Measurements from ENCODE around the gene NTNG1.

DNA sequence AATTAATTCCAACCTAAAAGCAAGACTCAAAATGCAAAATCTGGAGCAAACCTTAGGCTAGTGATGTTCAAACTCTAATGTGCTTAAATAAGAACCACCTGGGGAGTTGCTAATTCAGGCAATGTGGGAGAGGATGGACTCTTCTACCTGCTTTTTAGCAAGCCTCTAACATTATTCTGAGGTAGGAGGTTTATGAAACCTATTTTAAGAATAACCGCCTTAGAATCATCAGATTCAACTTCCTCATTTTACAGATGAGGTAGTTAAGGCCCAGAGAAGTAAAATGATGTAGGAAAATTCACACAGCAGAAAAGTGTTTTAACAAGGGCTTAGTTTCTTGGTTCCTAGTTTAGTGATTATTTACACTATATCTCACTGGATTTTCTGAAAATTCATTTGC is 8.6 kb upstream of the NTNG1 start:
- TF ChIP-seq, protein P1, sequence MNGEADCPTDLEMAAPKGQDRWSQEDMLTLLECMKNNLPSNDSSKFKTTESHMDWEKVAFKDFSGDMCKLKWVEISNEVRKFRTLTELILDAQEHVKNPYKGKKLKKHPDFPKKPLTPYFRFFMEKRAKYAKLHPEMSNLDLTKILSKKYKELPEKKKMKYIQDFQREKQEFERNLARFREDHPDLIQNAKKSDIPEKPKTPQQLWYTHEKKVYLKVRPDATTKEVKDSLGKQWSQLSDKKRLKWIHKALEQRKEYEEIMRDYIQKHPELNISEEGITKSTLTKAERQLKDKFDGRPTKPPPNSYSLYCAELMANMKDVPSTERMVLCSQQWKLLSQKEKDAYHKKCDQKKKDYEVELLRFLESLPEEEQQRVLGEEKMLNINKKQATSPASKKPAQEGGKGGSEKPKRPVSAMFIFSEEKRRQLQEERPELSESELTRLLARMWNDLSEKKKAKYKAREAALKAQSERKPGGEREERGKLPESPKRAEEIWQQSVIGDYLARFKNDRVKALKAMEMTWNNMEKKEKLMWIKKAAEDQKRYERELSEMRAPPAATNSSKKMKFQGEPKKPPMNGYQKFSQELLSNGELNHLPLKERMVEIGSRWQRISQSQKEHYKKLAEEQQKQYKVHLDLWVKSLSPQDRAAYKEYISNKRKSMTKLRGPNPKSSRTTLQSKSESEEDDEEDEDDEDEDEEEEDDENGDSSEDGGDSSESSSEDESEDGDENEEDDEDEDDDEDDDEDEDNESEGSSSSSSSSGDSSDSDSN (CRISPR knock-in tag; IDR thresholded peaks at IDR 0.05), result no peak
- TF ChIP-seq, protein P2, sequence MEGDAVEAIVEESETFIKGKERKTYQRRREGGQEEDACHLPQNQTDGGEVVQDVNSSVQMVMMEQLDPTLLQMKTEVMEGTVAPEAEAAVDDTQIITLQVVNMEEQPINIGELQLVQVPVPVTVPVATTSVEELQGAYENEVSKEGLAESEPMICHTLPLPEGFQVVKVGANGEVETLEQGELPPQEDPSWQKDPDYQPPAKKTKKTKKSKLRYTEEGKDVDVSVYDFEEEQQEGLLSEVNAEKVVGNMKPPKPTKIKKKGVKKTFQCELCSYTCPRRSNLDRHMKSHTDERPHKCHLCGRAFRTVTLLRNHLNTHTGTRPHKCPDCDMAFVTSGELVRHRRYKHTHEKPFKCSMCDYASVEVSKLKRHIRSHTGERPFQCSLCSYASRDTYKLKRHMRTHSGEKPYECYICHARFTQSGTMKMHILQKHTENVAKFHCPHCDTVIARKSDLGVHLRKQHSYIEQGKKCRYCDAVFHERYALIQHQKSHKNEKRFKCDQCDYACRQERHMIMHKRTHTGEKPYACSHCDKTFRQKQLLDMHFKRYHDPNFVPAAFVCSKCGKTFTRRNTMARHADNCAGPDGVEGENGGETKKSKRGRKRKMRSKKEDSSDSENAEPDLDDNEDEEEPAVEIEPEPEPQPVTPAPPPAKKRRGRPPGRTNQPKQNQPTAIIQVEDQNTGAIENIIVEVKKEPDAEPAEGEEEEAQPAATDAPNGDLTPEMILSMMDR (CRISPR knock-in tag; IDR thresholded peaks at IDR 0.05), result no peak
- no peak for TF ChIP-seq STAT5B (CRISPR knock-in tag; IDR thresholded peaks at IDR 0.05)
- TF ChIP-seq ZNF891 (CRISPR knock-in tag; IDR thresholded peaks at IDR 0.05), result no peak
- TF ChIP-seq, protein P3, sequence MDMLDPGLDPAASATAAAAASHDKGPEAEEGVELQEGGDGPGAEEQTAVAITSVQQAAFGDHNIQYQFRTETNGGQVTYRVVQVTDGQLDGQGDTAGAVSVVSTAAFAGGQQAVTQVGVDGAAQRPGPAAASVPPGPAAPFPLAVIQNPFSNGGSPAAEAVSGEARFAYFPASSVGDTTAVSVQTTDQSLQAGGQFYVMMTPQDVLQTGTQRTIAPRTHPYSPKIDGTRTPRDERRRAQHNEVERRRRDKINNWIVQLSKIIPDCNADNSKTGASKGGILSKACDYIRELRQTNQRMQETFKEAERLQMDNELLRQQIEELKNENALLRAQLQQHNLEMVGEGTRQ (IDR thresholded peaks at IDR 0.05; ENCODE audit: low read depth, low read length), result no peak
- TF ChIP-seq, protein P3 (CRISPR knock-in tag; IDR thresholded peaks at IDR 0.05; ENCODE audit: borderline replicate concordance), result no peak
- TF ChIP-seq BHLHE40 (IDR thresholded peaks at IDR 0.05; ENCODE audit: low read length), result no peak
- no peak for TF ChIP-seq ZFP37 (CRISPR knock-in tag; IDR thresholded peaks at IDR 0.05; ENCODE audit: borderline replicate concordance)
- TF ChIP-seq EP300 (IDR thresholded peaks at IDR 0.05; ENCODE audit: low read depth in 2 of 2, low read length in 2 of 2), result no peak
- no peak for TF ChIP-seq EP300 (CRISPR knock-in tag; IDR thresholded peaks at IDR 0.05; ENCODE audit: borderline replicate concordance)
